Stimulated activated naive CD8-positive, alpha-beta T cell treated with anti-CD3 and anti-CD28 coated beads, Interleukin-15, amount 100 ng/mL, for 72 hours (primary cell): ENCODE results near the gene ENOX2.

Source experiments
- ATAC-seq: fragments of 150-1000 bp; cut with Tn5 transposase; 2 replicates; pipeline ENCODE4 v1.10.0; 2021; ENCODE audit warnings: mild to moderate bottlenecking, moderate library complexity
- DNase-seq, 2 donors: peaks; one replicate each; pipeline ENCODE4 v3.0.0; 2021 to 2022
- H3K27ac Mint-ChIP-seq, 2 donors: one replicate each; pipeline ENCODE4 v1.8.0; 2022; ENCODE audit warnings: mild to moderate bottlenecking in 2 of 2, mixed read lengths in 2 of 2, moderate library complexity in 2 of 2
- H3K27me3 Mint-ChIP-seq: one replicate; pipeline ENCODE4 v1.8.0; 2022; ENCODE audit warnings: mixed read lengths
- H3K4me1 Mint-ChIP-seq: one replicate; pipeline ENCODE4 v1.8.0; 2022; ENCODE audit warnings: mild to moderate bottlenecking, mixed read lengths
- H3K4me3 Mint-ChIP-seq, 2 donors: one replicate each; pipeline ENCODE4 v1.8.0; 2022; ENCODE audit warnings: mild to moderate bottlenecking in 2 of 2, mixed read lengths in 2 of 2, moderate library complexity in 1 of 2
- H3K9me3 Mint-ChIP-seq, 2 donors: one replicate each; pipeline ENCODE4 v1.8.0; 2022; ENCODE audit warnings: mixed read lengths in 2 of 2

The ENOX2 gene

DNA sequence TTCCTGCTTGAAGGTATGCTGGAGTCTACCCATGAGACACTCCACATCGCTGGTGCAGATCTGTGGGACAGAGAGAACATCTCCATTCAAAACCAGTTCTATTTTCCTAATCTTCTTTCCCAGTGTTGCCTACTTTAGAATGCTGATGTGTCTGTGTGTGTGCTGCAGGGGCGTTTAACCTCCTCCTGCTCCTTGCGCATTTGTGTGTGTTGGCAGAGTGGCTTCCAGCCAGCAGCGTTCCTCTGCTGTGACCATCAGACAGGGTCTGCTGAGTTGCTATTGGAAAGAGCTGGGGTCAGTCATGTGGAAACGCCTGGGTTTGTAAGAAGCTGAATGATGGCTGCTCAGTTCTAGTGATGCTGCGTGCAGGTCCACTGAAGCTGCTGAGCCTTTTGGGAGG lies 277.6 kb downstream of the ENOX2 start:
- ATAC-seq (no peak), DNase-seq (no peak)
- Mint-ChIP-seq H3K9me3 (no peaks in the 10 kb centered on the region), H3K4me3 (no peak overlapping the region), H3K4me1 (no peaks in the 10 kb centered on the region), H3K27me3 (no peaks in the 10 kb centered on the region), H3K27ac (no peak overlapping the region)

DNA sequence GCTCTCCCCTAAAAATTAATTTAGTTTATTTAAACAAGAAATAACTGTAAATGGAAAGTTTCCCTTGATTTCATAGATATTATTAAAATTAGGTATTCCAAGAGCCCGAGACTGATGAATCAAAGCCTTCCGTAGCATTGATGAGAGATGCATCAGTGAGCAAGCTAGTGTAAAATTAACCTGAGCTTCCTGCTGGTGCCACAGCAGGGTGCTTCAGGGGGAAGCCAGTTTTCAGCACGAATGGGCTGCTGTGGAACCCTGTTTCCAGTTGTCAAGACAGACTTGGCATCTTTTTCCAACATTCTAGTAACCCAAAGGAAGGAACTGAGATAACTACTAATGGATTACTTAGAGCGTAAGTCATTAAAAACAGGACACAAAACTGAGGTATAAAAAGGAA lies 279.5 kb downstream of the ENOX2 start:
- H3K9me3 Mint-ChIP-seq: no peaks in the 10 kb centered on the region
- H3K27me3 Mint-ChIP-seq: no peaks in the 10 kb centered on the region
- H3K27ac Mint-ChIP-seq: peak overlapping the region in 1 of 2 donors; percentile 80
- ATAC-seq (no peak), DNase-seq (no peak)
- H3K4me1 Mint-ChIP-seq: no peaks in the 10 kb centered on the region
- no peak overlapping the region for H3K4me3 Mint-ChIP-seq

DNA sequence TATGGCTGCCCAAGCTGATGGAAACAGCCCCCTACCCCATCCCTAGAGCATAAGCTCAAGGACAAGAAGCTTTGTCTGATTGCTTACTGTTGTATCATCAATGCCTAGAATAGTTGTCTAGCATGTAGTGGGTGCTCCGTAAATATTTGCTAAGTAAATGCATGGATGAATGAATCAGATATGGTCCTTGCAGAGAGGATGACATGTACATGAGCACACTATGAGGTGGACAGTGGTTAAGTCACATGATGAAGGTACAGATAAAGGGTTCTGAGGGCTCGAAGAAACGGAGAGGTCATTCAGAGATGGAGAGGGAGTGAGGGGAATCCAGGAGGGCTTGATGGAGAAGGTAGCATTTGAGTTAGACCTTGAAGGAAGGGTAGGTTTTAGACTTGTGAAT lies 287.1 kb downstream of the ENOX2 start:
- no peak for ATAC-seq
- no peak overlapping the region for H3K4me3 Mint-ChIP-seq
- DNase-seq: no peak
- no peaks in the 10 kb centered on the region for H3K4me1 Mint-ChIP-seq
- no peaks in the 10 kb centered on the region for H3K9me3 Mint-ChIP-seq
- no peaks in the 10 kb centered on the region for H3K27me3 Mint-ChIP-seq
- no peak overlapping the region for H3K27ac Mint-ChIP-seq

DNA sequence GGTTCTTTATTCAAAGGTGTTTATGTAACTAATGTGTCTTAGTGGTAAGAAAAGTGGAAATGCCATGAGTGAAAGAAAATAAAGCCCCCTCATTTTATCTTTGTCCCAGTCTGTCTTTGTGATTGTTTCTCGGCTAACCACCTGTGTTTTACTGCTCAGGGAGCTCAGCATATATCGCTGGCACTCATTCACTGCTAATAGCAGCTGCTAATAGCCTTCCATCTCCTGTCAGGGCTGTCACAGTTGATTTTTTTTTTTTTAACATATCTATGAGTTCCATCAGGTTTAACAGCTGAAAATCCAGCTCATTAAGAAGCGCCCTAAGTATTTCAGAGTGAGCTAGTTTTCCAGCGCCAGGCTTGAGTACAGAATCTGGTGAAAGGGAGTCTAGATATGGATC lies 295.6 kb downstream of the ENOX2 start:
- Mint-ChIP-seq H3K27ac (no peak overlapping the region), H3K4me1 (no peaks in the 10 kb centered on the region)
- no peak for ATAC-seq

DNA sequence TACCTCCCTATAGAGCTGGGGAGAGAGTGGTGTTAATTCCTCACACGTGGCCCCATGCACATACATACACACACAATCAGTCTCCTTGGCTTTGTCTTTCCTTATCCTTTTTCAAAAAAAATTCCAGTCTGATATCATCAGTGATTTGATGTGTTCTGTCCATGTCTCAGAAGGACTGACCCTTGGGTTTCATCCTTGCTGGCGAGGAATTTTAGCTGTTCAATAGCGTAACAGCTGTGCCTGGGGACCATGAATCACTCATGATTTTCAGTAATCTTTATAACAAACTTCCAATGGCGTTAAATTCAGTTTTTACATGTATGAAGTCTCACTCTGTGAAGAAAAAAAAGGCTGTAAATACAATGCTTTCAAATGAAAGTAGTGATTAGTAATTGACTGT lies 296.6 kb downstream of the ENOX2 start:
- H3K4me3 Mint-ChIP-seq: no peak overlapping the region
- H3K27ac Mint-ChIP-seq: no peak overlapping the region
- H3K4me1 Mint-ChIP-seq: no peaks in the 10 kb centered on the region
- no peaks in the 10 kb centered on the region for H3K9me3 Mint-ChIP-seq
- H3K27me3 Mint-ChIP-seq: no peaks in the 10 kb centered on the region
- DNase-seq (no peak), ATAC-seq (no peak)

More for the DNA sequence above, 295.6 kb downstream of the ENOX2 start:
- Mint-ChIP-seq H3K27me3 (no peaks in the 10 kb centered on the region), H3K9me3 (no peaks in the 10 kb centered on the region), H3K4me3 (no peak overlapping the region)
- DNase-seq: no peak

DNA sequence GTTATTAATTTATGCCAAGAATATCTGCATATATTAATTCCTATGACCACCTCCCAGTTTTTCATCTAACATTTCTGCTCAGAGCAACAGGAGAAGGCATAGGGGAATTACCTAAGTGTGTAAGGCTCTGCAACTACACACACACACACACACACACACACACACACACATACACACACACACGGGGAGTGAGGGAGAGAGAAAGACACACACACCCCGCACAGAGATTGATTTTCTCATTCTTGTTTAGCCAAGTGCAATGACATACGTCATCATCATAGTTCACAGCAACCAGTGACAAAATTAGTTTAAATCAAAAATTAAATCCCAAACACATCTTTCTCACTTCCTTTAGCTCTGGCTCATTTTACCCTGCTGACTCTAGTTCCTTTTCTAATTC lies 298.1 kb downstream of the ENOX2 start:
- no peak overlapping the region for H3K4me3 Mint-ChIP-seq
- DNase-seq (no peak), ATAC-seq (no peak)
- no peak overlapping the region for H3K27ac Mint-ChIP-seq
- no peaks in the 10 kb centered on the region for H3K9me3 Mint-ChIP-seq
- H3K27me3 Mint-ChIP-seq: no peaks in the 10 kb centered on the region
- H3K4me1 Mint-ChIP-seq: no peaks in the 10 kb centered on the region

DNA sequence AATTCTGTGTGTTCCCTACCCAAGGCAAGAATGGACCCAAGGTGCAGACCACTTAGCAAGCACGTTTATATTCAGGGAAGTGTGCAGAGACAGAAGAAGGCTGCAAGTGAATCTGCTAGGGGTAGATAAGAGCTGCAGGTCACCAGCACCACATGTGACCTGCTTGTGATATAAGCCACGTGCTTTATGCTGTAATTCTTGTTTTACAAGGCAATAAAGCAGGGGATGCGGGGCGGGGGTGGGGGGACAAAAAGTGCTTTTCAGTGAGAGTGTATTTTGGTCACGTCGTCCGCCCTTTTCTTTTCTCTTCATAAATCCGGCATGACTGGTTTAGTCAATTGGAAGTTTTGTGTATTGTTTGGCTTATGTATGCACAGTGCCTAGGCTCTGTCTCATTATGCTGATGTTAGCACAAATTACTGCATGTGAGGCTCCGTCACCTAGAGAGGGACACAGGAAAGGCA lies 308.5 kb downstream of the ENOX2 start:
- Mint-ChIP-seq H3K4me1 (no peaks in the 10 kb centered on the region), H3K27ac (no peak overlapping the region), H3K9me3 (no peaks in the 10 kb centered on the region), H3K27me3 (no peaks in the 10 kb centered on the region), H3K4me3 (no peak overlapping the region)
- DNase-seq (no peak), ATAC-seq (no peak)

DNA sequence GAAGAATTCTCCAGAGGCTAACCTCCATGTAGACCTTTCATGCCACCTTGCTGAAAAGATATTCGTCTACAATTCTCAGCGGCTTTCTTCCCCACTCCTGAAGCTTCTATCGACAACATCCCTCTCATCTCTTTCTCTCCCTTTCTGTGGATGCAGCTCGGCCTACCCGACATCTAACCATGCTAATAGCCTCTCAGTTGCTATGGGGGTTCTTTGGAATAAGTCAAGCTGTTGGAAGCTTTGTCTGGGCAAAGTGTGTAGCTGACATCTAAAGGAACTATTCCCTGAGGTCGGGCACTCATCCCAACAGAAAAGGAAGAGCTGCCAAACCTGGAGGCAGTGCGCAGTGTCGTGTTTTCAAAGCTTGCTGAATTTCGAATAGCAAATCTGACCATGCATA lies 309.1 kb downstream of the ENOX2 start:
- no peaks in the 10 kb centered on the region for H3K9me3 Mint-ChIP-seq
- no peaks in the 10 kb centered on the region for H3K27me3 Mint-ChIP-seq
- no peak overlapping the region for H3K27ac Mint-ChIP-seq
- no peak overlapping the region for H3K4me3 Mint-ChIP-seq
- ATAC-seq (no peak), DNase-seq (no peak)
- H3K4me1 Mint-ChIP-seq: no peaks in the 10 kb centered on the region

DNA sequence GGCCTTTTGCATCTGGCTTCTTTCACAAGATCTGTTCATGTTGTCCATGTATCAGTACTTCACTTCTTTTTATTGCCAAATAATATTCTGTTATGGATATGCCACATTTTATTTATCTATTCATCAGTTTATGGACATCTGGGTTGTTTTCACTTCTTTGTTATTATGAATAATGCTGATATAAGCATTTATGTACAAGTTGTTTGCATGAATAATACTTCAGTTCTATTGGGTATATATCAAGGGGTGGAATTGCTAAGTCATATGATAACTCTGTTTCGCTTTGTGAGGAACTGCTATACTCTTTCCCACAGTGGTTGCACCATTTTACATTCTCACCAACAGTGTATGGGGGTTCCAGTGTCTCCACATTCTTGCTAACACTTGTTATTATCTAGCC lies 310.8 kb downstream of the ENOX2 start:
- H3K4me3 Mint-ChIP-seq: no peak overlapping the region
- no peaks in the 10 kb centered on the region for H3K9me3 Mint-ChIP-seq
- no peaks in the 10 kb centered on the region for H3K4me1 Mint-ChIP-seq
- H3K27me3 Mint-ChIP-seq: no peaks in the 10 kb centered on the region
- no peak for ATAC-seq
- no peak for DNase-seq
- no peak overlapping the region for H3K27ac Mint-ChIP-seq

DNA sequence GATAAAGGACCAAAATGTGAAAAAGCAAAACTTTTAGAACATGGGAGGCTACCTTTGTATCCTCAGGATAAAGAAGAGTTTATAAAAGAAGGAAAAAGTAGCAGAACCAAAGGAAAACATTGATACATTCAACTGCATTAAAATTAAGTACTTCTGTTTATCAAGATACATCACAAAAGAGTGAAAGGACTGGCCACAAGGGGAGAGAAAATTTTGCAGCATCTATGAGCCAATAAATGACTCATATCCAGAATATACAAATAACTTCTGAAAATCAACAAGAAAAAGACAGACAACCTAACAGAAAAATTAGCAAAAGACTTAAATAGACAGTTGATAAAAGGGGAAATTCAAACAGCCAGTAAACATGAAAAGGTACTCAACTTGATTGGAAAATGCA lies 324.1 kb downstream of the ENOX2 start:
- no peak overlapping the region for H3K4me3 Mint-ChIP-seq
- ATAC-seq: no peak
- H3K27me3 Mint-ChIP-seq: no peaks in the 10 kb centered on the region
- H3K27ac Mint-ChIP-seq: no peak overlapping the region
- H3K4me1 Mint-ChIP-seq: no peaks in the 10 kb centered on the region
- no peaks in the 10 kb centered on the region for H3K9me3 Mint-ChIP-seq
- no peak for DNase-seq

DNA sequence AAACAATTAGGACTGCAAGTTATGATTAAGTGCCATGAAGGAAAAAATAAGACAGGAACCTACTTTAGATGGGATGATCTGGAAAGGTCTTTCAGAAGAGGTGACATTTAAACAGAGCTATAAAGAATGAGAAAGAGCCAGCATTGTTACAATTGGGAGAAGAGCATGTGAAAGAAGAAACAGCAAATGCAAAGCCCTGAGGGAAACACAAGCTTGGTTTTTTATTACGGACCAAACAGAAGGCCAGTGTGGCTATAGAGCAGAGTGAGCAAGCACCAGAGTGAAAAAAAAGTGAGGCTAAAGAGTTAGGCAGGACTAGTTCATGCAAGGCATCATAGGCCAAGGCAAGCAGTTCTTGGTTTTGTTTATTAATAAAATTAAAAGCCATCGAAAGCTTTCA lies 325.6 kb downstream of the ENOX2 start:
- Mint-ChIP-seq H3K4me1 (no peaks in the 10 kb centered on the region), H3K9me3 (no peaks in the 10 kb centered on the region), H3K27ac (no peak overlapping the region), H3K27me3 (no peaks in the 10 kb centered on the region), H3K4me3 (no peak overlapping the region)
- DNase-seq (no peak), ATAC-seq (no peak)

DNA sequence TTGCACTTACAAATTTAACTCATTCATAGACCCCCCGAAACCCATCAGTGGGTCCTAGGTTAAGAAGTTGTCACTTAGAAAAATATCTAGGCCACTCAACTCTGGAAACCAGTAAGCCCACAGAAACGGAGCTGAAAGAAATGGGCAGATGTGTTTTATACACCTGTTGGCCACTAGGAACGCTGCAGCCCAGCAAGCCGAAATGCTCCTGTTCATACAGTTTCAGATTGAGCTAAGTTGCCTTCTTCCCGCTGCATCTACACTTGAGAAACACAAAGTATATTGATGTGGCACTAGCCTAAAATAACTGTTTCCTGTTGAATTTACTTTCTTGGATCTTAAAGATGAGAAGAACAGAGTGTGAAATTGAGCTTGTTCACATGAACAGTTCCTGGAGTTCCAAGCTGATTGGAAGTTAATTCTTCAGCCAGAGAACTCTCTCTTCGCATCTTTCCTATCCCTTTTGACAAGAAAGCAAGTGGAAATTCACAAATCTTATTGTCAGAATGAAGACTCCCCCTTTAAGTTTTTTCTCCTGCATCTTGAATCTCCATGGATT lies 327.1 kb downstream of the ENOX2 start:
- DNase-seq (peak; percentile 0 to 12), ATAC-seq (no peak)
- no peaks in the 10 kb centered on the region for H3K4me1 Mint-ChIP-seq
- no peaks in the 10 kb centered on the region for H3K9me3 Mint-ChIP-seq
- no peaks in the 10 kb centered on the region for H3K27me3 Mint-ChIP-seq
- peak overlapping the region in 1 of 2 donors; percentile 87 for H3K27ac Mint-ChIP-seq
- no peak overlapping the region for H3K4me3 Mint-ChIP-seq
